WTC11 (cell line): ENCODE data around the gene UFSP2. TPM values are rescaled to one million over a fixed set of nuclear protein-coding genes. Genes with fewer than 3 reads are reported as not detected.
A peak's percentile ranks its signal among the peaks of the same experiment; 100 is the strongest.

ENCODE experiments used
- ATAC-seq: fragments of 200-7000 bp; cut with Tn5 transposase; 2 replicates; pipeline ENCODE4 v1.10.0; 2021; ENCODE audit warnings: mild to moderate bottlenecking, moderate library complexity
- CTCF ChIA-PET: fragments of 300-600 bp; sonication (Branson Sonifier 250); formaldehyde crosslinking; loops from one replicate; lab custom pipeline; 2021; ENCODE audit warnings: antibody characterized with exemption; lab: Charles Lee
- POLR2A ChIA-PET: fragments of 350-600 bp; sonication (Branson Sonifier 250); formaldehyde crosslinking; loops from one replicate; lab custom pipeline; 2021; ENCODE audit warnings: antibody characterized with exemption; lab: Charles Lee
- DNase-seq: peaks from one replicate; pipeline ENCODE4 v3.0.0; 2021; ENCODE audit warnings: low spot score
- H3K27ac Mint-ChIP-seq: 2 replicates; pipeline ENCODE4 v1.8.0; 2021; ENCODE audit warnings: mixed read lengths
- H3K27me3 Mint-ChIP-seq: 2 replicates; pipeline ENCODE4 v1.8.0; 2021; ENCODE audit warnings: low read depth, mild to moderate bottlenecking, moderate library complexity, mixed read lengths
- H3K36me3 Mint-ChIP-seq: 2 replicates; pipeline ENCODE4 v1.8.0; 2021; ENCODE audit warnings: mixed read lengths
- H3K4me1 Mint-ChIP-seq: 2 replicates; pipeline ENCODE4 v1.8.0; 2022; ENCODE audit warnings: mixed read lengths
- H3K4me3 Mint-ChIP-seq: 2 replicates; pipeline ENCODE4 v1.8.0; 2021; ENCODE audit warnings: mild to moderate bottlenecking, moderate library complexity, mixed read lengths
- H3K9me3 Mint-ChIP-seq: 2 replicates; pipeline ENCODE4 v1.8.0; 2021; ENCODE audit warnings: mixed read lengths
- CBFB ChIP-seq: sonication (generic); formaldehyde crosslinking; IDR thresholded peaks from 2 replicates; pipeline ENCODE4 v1.8.1; 2022; ENCODE audit warnings: mild to moderate bottlenecking, low read depth, missing genetic modification reagents
- ERG ChIP-seq: fragments of 250-450 bp; sonication (Bioruptor Pico); IDR thresholded peaks from 2 replicates; pipeline ENCODE4 v1.8.0; 2021; ENCODE audit warnings: mild to moderate bottlenecking
- FOXJ3 ChIP-seq: sonication (generic); formaldehyde crosslinking; IDR thresholded peaks from 2 replicates; pipeline ENCODE4 v1.9.0; 2021; ENCODE audit warnings: missing genetic modification reagents, mild to moderate bottlenecking, borderline replicate concordance
- IRF2 ChIP-seq: sonication (generic); formaldehyde crosslinking; IDR thresholded peaks from 2 replicates; pipeline ENCODE4 v1.8.0; 2022; ENCODE audit warnings: low read depth, missing genetic modification reagents, borderline replicate concordance
- MAX ChIP-seq: sonication (generic); formaldehyde crosslinking; IDR thresholded peaks from 2 replicates; pipeline ENCODE4 v1.8.0; 2022; ENCODE audit warnings: mild to moderate bottlenecking, missing genetic modification reagents
- MYBL2 ChIP-seq: sonication (generic); formaldehyde crosslinking; IDR thresholded peaks from 2 replicates; pipeline ENCODE4 v1.8.1; 2023; ENCODE audit warnings: mild to moderate bottlenecking, moderate library complexity, missing genetic modification reagents
- NR1H2 ChIP-seq: sonication (generic); formaldehyde crosslinking; IDR thresholded peaks from 2 replicates; pipeline ENCODE4 v1.9.0; 2021; ENCODE audit warnings: mild to moderate bottlenecking, moderate library complexity, missing genetic modification reagents
- PRDM15 ChIP-seq: sonication (generic); formaldehyde crosslinking; IDR thresholded peaks from 2 replicates; pipeline ENCODE4 v1.8.0; 2022; ENCODE audit warnings: missing genetic modification reagents
- PREB ChIP-seq: sonication (generic); formaldehyde crosslinking; IDR thresholded peaks from 2 replicates; pipeline ENCODE4 v1.8.1; 2022; ENCODE audit warnings: mild to moderate bottlenecking, missing genetic modification reagents, moderate library complexity, borderline replicate concordance
- ZNF121 ChIP-seq: sonication (generic); formaldehyde crosslinking; IDR thresholded peaks from 2 replicates; pipeline ENCODE4 v1.8.0; 2023; ENCODE audit warnings: missing genetic modification reagents
- ZNF219 ChIP-seq: sonication (generic); formaldehyde crosslinking; IDR thresholded peaks from 2 replicates; pipeline ENCODE4 v1.8.0; 2023; ENCODE audit warnings: missing genetic modification reagents, mild to moderate bottlenecking, borderline replicate concordance
- ZNF317 ChIP-seq: sonication (generic); formaldehyde crosslinking; IDR thresholded peaks from 2 replicates; pipeline ENCODE4 v1.8.1; 2023; ENCODE audit warnings: low read depth, mild to moderate bottlenecking, moderate library complexity, missing genetic modification reagents, borderline replicate concordance
- ZNF512 ChIP-seq: sonication (generic); formaldehyde crosslinking; IDR thresholded peaks from 2 replicates; pipeline ENCODE4 v1.8.1; 2022; ENCODE audit warnings: missing genetic modification reagents, borderline replicate concordance
- ZNF532 ChIP-seq: fragments of 250-450 bp; sonication (Bioruptor Pico); IDR thresholded peaks from 2 replicates; pipeline ENCODE4 v1.9.0; 2021; ENCODE audit warnings: mild to moderate bottlenecking, borderline replicate concordance
- ZSCAN18 ChIP-seq: fragments of 250-450 bp; sonication (Bioruptor Pico); IDR thresholded peaks from 2 replicates; pipeline ENCODE4 v2.1.2; 2022; ENCODE audit warnings: mild to moderate bottlenecking, moderate library complexity
- total RNA-seq: library from RNA; stranded (reverse); gene quantifications from 3 replicates; pipeline ENCODE4 v1.2.3, GENCODE V29; 2021

Gene UFSP2
- total RNA-seq, 1 experiment from 2014 or later, result 30.8 TPM

GRCh38 chr4:185429660-185430059 is 3.9 kb upstream of the UFSP2 start:
- H3K27me3 Mint-ChIP-seq, result no peaks in the 10 kb centered on the region
- ATAC-seq (no peak), DNase-seq (no peak)
- H3K4me3 Mint-ChIP-seq, result no peak overlapping the region
- peaks cover 9% of the 10 kb centered on the region for H3K4me1 Mint-ChIP-seq
- H3K9me3 Mint-ChIP-seq, result no peaks in the 10 kb centered on the region
- ChIA-PET POLR2A (no interaction called here), CTCF (interaction anchor here (0.6 to 1.0 kb wide), 2 partner anchors 27 to 209 kb away, joined by 3 read pairs; no protein-coding TSS in a partner anchor)
- no peak overlapping the region for H3K27ac Mint-ChIP-seq
- H3K36me3 Mint-ChIP-seq, result no peaks in the 10 kb centered on the region
- TF ChIP-seq ZNF121 (CRISPR knock-in tag), result peak; percentile 67; the same call in 1 of the 2 replicates
- TF ChIP-seq FOXJ3, result no peak
- no peak for TF ChIP-seq CBFB (CRISPR knock-in tag)
- TF ChIP-seq NR1H2, result no peak
- TF ChIP-seq MAX (CRISPR knock-in tag), result no peak

- H3K27ac Mint-ChIP-seq, result peak overlapping the region; percentile 82; the same call in 1 of the 2 replicates
- peaks cover 10% of the 10 kb centered on the region for H3K4me1 Mint-ChIP-seq
- DNase-seq (no peak), ATAC-seq (no peak)
- H3K4me3 Mint-ChIP-seq, result peak overlapping the region; percentile 42
- H3K27me3 Mint-ChIP-seq, result no peaks in the 10 kb centered on the region
- no peaks in the 10 kb centered on the region for H3K9me3 Mint-ChIP-seq
- ChIA-PET CTCF (interaction anchor here (2.3 kb wide), 1 partner anchor 31 kb away, joined by 11 read pairs; the partner anchor contains the start of genes ANKRD37 and LRP2BP), POLR2A (no interaction called here)
- H3K36me3 Mint-ChIP-seq, result no peaks in the 10 kb centered on the region
- no peak for TF ChIP-seq IRF2 (CRISPR knock-in tag)
- no peak for TF ChIP-seq ERG (CRISPR knock-in tag)
- TF ChIP-seq PREB (CRISPR knock-in tag), result no peak
- TF ChIP-seq ZSCAN18, result no peak
- TF ChIP-seq CBFB (CRISPR knock-in tag), result no peak
- no peak for TF ChIP-seq ZNF219 (CRISPR knock-in tag)
- TF ChIP-seq PRDM15 (CRISPR knock-in tag), result no peak
- no peak for TF ChIP-seq ZNF317 (CRISPR knock-in tag)
- TF ChIP-seq MYBL2 (CRISPR knock-in tag), result no peak
- no peak for TF ChIP-seq ZNF532 (CRISPR knock-in tag)
- TF ChIP-seq ZNF512 (CRISPR knock-in tag), result no peak
These were observed 1.4 kb upstream of the UFSP2 start for GRCh38 chr4:185426960-185427688.
